ENCODE results near the gene TMEM242. TPM values are rescaled to one million over a fixed set of nuclear protein-coding genes. Genes with fewer than 3 reads are reported as not detected.

TMEM242 gene
- total and polyA plus RNA-seq, 9 donors, result 5.5 to 12.1 (median 10.1) TPM

GRCh38 chr6:157263146-157263545, 60.2 kb downstream of the TMEM242 start:
- H3K4me1 ChIP-seq (ENCODE audit: insufficient read depth), result no peaks in the 10 kb centered on the region
- H3K36me3 ChIP-seq, result no peaks in the 10 kb centered on the region
- intact Hi-C loops (cut with DNase I), result no loop called here
- TF ChIP-seq, protein P1, sequence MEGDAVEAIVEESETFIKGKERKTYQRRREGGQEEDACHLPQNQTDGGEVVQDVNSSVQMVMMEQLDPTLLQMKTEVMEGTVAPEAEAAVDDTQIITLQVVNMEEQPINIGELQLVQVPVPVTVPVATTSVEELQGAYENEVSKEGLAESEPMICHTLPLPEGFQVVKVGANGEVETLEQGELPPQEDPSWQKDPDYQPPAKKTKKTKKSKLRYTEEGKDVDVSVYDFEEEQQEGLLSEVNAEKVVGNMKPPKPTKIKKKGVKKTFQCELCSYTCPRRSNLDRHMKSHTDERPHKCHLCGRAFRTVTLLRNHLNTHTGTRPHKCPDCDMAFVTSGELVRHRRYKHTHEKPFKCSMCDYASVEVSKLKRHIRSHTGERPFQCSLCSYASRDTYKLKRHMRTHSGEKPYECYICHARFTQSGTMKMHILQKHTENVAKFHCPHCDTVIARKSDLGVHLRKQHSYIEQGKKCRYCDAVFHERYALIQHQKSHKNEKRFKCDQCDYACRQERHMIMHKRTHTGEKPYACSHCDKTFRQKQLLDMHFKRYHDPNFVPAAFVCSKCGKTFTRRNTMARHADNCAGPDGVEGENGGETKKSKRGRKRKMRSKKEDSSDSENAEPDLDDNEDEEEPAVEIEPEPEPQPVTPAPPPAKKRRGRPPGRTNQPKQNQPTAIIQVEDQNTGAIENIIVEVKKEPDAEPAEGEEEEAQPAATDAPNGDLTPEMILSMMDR (IDR thresholded peaks at IDR 0.05), result no peak
- TF ChIP-seq EP300 (IDR thresholded peaks at IDR 0.05), result no peak
- no peak for TF ChIP-seq POLR2A (IDR thresholded peaks at IDR 0.05)
- whole genome bisulfite sequencing, 3 donors, result 49 to 69% (median 57%) methylated on average over 5 of the region's 5 CpGs
- no peaks in the 10 kb centered on the region for H3K27me3 ChIP-seq
- H3K27ac ChIP-seq, result no peak overlapping the region
- H3K9me3 ChIP-seq, result no peaks in the 10 kb centered on the region
- no peak overlapping the region for H3K4me3 ChIP-seq
- peak in 1 of 5 donors; percentile 13 for DNase-seq

GRCh38 chr6:157261606-157262005, 61.7 kb downstream of the TMEM242 start:
- WGBS, 3 donors, result 95 to 97% (median 96%) methylated on average over 9 of the region's 9 CpGs
- H3K4me1 ChIP-seq (ENCODE audit: insufficient read depth), result no peaks in the 10 kb centered on the region
- H3K9me3 ChIP-seq, result no peaks in the 10 kb centered on the region
- no peak overlapping the region for H3K4me3 ChIP-seq
- intact Hi-C loops (cut with DNase I), result no loop called here
- H3K27ac ChIP-seq, result no peak overlapping the region
- H3K36me3 ChIP-seq, result no peaks in the 10 kb centered on the region
- TF ChIP-seq, protein P1 (IDR thresholded peaks at IDR 0.05), result no peak
- no peaks in the 10 kb centered on the region for H3K27me3 ChIP-seq
- DNase-seq, result no peak

GRCh38 chr6:157260735-157261410, 62.4 kb downstream of the TMEM242 start:
- no peak for DNase-seq
- H3K27ac ChIP-seq, result no peak overlapping the region
- H3K4me3 ChIP-seq, result no peak overlapping the region
- H3K27me3 ChIP-seq, result no peaks in the 10 kb centered on the region
- intact Hi-C loops (cut with DNase I), result no loop called here
- WGBS, 3 donors, result 84 to 89% (median 85%) methylated on average over 16 of the region's 16 CpGs
- no peak for TF ChIP-seq POLR2A (IDR thresholded peaks at IDR 0.05)
- H3K36me3 ChIP-seq, result no peaks in the 10 kb centered on the region
- H3K9me3 ChIP-seq, result no peaks in the 10 kb centered on the region
- no peaks in the 10 kb centered on the region for H3K4me1 ChIP-seq (ENCODE audit: insufficient read depth)

- no peak overlapping the region for H3K27ac ChIP-seq
- TF ChIP-seq, protein P1 (IDR thresholded peaks at IDR 0.05), result no peak
- TF ChIP-seq POLR2A (IDR thresholded peaks at IDR 0.05) (no peak), EP300 (IDR thresholded peaks at IDR 0.05) (no peak)
- intact Hi-C loops (cut with DNase I), result no loop called here
- DNase-seq, result no peak
- H3K9me3 ChIP-seq, result no peaks in the 10 kb centered on the region
- no peak overlapping the region for H3K4me3 ChIP-seq
- no peaks in the 10 kb centered on the region for H3K36me3 ChIP-seq
- 90 to 94% (median 92%) methylated on average over 9 of the region's 9 CpGs for WGBS, 3 donors
- H3K4me1 ChIP-seq (ENCODE audit: insufficient read depth), result no peaks in the 10 kb centered on the region
- H3K27me3 ChIP-seq, result no peaks in the 10 kb centered on the region
These were observed 63.9 kb downstream of the TMEM242 start for GRCh38 chr6:157259443-157259842.

DNA sequence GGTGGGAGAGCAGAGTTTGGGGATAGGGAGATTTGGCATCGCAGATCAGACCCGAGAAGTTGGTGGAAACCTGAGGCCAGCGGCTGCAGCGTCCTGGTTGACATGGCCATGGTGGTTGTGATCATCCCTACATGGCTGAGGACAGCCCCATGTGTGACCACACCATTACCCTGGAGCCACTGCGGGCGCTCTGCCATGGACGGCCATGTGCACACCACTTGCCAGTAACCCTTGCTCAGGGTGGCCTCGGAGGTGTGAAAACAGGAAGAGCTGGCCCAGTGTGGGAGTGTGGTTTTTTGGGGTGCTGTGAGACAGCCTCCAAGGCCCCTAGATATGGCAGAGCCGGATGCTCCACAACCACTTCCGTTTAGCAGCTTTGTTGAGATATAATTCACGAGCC, 64.4 kb downstream of the TMEM242 start:
- WGBS, 3 donors, result 90 to 96% (median 92%) methylated on average over 11 of the region's 11 CpGs
- Histone ChIP-seq H3K9me3 (no peaks in the 10 kb centered on the region), H3K36me3 (no peaks in the 10 kb centered on the region), H3K4me1 (ENCODE audit: insufficient read depth) (no peaks in the 10 kb centered on the region), H3K27ac (no peak overlapping the region), H3K27me3 (no peaks in the 10 kb centered on the region), H3K4me3 (no peak overlapping the region)
- intact Hi-C loops (cut with DNase I), result no loop called here
- TF ChIP-seq EP300 (IDR thresholded peaks at IDR 0.05) (no peak), POLR2A (IDR thresholded peaks at IDR 0.05) (no peak)
- TF ChIP-seq, protein P1 (IDR thresholded peaks at IDR 0.05), result no peak
- DNase-seq, result no peak

Data from ovary (tissue), 9 donors.